HG03097 (cell line): ENCODE data around the gene PRKAG2.
"Not testable (repeated sequence)": the region's sequence is repeated elsewhere in the genome, so short reads cannot be mapped to it uniquely, and the experiment has no call there.

ENCODE experiments used
- ATAC-seq: cut with Tn5 transposase; IDR thresholded peaks from one replicate; pipeline ENCODE4 v1.9.1; 2021; ENCODE audit not compliant: unreplicated experiment, low FRiP score

The PRKAG2 gene

GRCh38 chr7:151838072-151838471, 38.8 kb downstream of the PRKAG2 start:
- ATAC-seq: no peak

GRCh38 chr7:151837285-151838042, 39.5 kb downstream of the PRKAG2 start:
- no peak for ATAC-seq

DNA sequence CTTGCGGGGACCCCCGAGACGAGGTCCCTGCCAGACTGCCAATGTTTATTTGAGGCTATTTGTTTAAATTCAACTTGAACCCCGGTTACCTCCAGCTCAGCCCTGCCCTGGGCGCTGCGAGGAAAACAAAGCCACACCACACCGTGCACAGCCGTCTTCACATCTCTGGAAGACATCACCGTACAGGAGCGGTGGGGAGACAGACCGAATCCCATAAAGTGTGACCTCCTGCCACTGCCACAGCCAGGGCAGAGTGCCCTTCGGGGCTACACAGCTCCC, 40.0 kb downstream of the PRKAG2 start:
- no peak for ATAC-seq

DNA sequence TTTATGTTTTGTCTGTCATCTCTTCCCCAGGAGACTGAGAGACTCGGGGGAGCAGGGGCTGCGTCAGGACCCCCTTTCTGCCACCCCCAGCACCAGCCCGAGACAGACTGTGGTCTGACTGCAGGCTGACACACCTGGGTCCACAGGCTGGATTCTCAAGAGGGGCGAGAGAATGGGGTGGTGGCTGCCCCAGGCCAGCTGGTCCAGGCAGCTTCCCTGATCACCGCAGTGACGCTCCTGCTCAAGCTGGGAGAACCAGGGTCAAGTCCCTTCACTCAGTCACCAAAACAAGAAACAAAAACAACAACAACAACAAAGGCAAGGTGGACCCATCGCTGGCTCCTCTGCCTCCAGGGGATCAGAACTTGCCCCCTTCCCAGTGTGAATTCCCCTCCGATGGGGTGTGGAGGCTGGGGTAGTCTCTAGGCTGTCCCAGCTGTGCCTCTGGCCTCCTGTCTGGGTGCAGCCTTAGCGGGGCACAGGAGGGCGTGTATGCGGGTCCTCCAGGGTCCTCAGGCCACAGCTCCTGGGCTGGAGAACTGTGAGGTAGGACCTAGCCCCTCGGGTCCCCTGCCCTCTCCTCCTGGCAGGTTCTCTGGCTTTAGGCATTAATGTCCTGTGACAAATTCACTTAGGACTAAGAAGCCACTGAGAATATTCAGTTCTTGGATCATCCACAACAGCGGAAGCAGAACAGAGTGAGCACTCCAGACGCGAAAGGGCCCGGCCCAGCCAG, 40.6 kb downstream of the PRKAG2 start:
- ATAC-seq: no peak

DNA sequence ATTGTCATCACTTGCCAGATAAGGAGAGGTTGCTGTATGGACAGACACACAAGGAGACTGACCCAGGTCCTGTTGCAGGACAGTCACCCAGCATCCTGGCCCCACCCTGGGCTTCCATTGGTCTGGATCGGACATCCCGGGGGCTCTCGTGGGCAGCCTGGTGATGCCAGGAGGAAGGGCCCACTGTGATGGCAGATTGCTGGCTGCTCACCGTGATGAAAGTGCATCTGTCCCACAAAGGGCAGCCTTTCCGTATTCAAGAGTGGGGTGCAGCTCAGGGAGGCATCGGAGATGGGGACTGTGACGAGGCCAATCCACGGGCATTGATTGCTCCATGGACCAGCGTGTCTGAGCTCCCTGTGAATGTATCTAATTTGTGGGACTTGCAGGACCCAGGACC, 41.3 kb downstream of the PRKAG2 start:
- no peak for ATAC-seq

DNA sequence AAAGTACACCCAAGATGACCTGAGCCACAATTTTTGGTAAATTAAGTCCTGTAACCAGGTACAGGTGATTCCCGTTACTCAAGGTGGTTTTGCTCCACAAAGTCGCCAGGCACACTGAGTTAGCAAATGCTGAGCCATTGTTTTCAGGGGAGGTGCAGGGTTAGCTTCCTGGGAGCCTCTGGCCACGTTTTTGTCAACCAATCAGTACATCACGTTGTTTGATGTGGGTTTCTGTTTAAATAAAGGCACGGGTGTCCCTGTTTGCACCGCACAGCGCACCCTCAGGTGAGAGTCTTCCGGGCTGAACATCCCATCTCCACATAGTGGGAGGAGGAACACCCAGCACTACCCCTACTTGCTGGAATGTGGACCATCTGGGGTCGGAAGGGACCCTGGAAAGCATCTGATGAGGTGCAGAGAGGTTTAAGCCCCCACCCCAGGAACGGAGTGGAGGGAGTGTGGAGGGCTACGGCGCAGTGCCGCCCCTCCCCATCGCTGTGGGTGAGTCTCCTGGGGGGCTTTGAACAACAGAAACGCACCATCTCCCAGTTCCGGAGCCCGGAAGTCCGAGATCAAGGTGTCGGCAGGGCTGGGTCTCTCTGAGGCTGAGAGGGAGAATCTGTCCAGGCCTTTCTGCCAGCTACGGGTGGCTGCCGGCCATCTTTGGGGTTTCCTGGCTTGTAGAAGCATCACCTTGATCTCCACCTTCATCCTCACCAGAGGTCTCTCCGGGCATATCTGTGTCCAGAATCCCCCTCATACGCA, 42.5 kb downstream of the PRKAG2 start:
- no peak for ATAC-seq

DNA sequence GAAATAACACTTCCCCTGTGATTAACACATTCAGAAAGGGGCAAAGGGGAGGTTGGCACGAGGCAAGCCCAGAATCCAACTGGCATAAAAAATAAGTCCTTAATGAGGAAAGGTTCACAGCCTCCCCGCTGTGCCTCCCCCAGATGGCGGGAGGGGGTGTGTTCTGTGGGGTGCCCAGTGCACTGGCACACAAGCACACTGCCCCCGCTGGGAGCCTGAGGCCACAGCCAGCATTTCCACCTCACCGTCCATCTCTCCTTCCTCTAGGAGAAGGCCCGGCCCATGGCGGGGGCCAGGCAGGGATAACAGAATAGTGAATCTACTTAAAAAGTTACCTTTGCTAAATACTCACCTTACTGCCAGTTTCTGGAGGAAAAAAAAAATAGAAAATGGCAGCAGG, 43.2 kb downstream of the PRKAG2 start:
- no peak for ATAC-seq

DNA sequence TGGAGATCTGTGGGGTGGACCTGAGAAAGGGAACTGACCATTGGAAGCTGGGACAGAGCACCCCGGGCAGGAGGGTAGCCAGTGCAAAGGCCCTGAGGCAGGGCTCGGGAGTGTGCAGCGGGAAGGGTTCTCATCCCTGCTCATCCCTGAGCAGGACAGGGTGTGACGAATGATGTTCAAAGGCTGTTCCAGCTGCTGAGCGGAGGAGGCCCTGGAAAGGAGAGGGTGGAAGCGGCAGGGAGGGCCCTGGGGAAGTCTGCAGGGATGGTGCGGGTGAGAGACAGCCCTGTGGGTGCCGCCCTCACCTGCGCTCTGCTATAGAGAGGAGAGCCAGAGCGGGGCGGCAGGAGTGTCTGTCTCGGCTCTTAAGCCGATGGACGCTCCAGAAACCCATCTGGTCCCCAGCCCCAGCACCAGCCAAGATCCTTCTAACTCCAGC, 43.7 kb downstream of the PRKAG2 start:
- ATAC-seq: no peak

GRCh38 chr7:151832656-151833055, 44.3 kb downstream of the PRKAG2 start:
- no peak for ATAC-seq

GRCh38 chr7:151832138-151832537, 44.8 kb downstream of the PRKAG2 start:
- no peak for ATAC-seq

DNA sequence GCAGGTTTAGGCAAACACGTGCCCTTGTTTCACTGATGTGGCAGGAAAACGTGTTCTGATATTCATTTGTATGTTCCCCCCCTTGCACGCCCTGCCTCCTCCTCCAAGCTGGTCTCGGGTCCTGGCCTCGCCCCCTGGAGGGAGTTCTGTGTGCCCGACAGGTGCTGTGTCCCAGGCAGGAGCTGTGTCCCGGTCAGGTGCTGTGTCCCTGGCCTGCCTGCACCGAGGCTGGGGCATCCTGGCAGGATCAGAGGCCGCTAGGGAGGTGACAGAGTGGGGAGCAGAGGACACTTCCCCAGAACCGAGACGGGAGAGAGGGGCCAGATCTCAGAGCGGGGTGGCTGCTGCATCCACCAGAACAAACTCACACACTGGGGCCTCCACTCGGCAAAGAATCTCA, 45.3 kb downstream of the PRKAG2 start:
- ATAC-seq: no peak

GRCh38 chr7:151830121-151830830, 46.6 kb downstream of the PRKAG2 start:
- no peak for ATAC-seq

- no peak for ATAC-seq
Measured at GRCh38 chr7:151829707-151830106, 47.2 kb downstream of the PRKAG2 start.

- no peak for ATAC-seq
Measured at GRCh38 chr7:151827620-151828019, 49.3 kb downstream of the PRKAG2 start.

DNA sequence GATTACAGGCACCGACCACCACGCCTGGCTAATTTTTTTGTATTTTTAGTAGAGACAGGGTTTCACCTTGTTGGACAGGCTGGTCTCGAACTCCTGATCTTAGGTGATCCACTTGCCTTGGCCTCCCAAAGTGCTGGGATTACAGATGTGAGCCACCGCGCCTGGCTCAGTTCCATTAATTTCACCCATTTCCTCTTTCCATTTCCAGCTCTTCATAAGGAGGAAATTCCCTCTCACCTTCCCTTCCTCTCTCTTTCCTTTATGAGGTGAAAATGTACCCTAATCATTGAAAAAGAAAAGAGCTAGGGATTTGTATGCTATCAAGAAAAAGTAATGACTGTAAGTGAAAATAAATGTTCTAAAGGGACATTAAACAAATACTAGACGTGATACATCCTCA, 50.6 kb downstream of the PRKAG2 start:
- not testable (repeated sequence) for ATAC-seq

DNA sequence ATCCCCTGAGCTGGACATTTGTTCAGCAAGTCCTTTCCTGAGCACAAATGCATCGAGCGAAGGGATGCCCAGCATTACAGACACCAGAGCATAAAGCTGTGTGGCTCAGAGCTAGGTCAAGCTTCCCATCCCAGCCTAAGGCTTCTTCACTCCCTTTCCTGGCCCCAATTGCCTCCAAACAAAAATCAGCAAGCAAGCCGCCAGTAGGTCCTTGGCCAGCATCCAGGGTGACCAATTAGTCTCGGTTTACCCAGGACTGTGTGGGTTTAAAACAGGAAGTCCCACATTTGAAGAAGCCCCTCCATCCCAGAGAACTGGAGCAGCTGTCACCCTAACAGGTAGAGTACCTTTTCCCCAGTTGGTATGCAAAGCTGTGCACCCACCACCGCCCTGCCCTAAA, 51.2 kb downstream of the PRKAG2 start:
- no peak for ATAC-seq

GRCh38 chr7:151824373-151824933, 52.5 kb downstream of the PRKAG2 start:
- no peak for ATAC-seq

DNA sequence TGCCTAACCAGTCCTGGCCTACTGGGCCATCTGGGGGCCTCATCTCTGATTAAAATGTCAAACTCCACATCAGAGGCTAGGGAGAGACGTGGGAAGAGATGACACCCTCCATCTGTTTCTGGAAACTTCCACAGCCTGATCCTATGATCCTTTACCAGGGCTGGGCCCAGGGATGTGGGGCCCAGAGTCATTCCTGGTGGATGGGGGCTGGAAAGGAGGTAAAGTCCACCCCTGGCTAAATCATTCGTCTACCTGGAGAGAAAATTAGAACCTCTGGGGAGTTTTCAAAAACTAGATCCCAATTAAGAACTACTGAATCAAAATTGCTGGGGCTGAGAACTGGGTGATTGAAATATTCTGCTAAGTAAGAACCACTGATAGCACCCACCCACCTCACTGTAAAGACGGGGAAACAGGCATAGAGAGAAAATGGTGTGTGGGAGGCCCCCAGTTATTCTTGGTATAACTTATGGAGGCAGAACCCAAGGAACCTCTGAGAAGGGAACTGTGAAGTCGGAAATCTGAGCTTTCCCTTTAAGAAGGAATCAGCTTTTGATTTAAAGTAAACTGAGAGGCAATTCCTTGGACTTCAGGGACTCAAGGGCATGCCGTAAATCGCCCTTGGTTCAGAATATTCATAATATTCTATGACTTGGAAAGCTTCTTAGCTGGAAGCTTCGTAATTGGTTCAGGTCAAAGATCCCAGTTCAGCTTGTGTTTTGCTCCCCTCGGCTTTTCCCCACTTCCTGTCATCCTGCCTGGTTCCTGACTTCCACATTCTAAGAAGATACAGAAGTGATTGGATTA, 53.1 kb downstream of the PRKAG2 start:
- no peak for ATAC-seq

DNA sequence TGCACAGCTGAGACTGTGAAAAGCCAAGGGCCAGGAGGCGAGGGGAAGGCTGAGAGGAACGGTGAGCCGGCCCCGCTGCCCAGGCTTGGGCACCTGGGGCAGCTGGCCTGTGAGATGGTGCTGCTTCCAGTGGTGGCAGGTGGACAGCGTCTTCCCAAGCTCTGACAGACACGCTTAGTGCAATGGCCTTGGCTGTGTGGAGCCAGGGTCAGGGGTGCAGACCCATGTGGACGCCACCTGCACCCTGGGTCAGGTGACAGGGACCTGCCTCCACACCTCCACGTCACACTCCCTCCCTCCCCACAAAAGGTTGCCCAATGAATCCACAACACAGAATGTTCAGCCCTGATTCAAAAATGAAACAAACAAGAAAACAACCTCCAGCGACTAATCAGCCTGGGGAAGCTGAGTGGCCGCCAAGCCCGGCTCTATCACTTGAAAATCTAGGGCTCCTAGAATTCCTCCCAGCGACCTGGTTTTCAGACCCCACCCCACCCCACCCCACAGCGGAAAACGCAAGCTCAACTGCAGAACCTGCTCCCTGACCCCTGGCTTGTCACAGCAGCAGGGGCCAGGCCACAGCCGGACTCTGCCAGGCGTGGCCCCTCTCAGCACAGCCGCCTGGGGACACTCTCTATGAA, 54.3 kb downstream of the PRKAG2 start:
- no peak for ATAC-seq
